ENCODE data around the gene TBC1D1. TPM values are rescaled to one million over a fixed set of nuclear protein-coding genes. Genes with fewer than 3 reads are reported as not detected.

Gene TBC1D1
- total RNA-seq, 4 donors from 2014 or later: 66.2 to 120 (median 87.9) TPM

DNA sequence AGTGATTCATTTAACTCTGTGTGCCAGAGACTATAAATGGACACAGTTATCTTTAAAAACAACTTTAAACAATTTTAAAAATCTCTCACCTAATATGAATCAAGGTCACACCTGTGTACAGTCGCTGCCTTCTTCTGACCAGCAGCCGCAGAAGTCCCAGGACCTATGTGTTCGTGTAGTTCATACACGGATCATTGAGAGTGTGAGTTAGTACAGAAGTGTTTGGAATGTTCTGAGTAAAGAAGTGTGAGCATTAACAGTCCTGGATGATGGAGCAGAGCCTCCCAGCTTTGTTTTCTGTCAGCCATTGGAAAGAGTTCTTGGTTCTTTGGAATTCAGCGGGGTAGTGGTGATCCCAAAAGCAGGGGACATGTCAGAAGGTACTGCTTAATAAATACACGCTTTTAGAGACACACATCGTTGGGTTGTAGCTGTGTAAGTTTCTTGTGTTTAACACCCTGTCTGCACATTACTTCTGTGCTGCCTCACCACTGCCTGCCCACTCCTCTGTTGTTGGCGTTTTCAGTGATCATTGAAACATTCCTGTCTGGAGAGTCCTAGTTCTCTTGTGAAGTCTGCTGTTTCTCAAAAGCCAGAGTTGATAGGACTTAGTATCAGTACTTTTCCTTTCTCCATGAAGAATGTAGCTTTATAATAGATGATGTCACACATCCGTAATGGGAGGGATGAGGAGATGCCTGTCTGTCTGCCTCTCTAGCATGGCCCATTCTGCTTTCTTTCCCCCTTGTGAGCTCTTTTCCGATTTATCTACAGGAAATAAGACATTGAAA, 159.9 kb downstream of the TBC1D1 start:
- Histone ChIP-seq H3K36me3 (peaks cover 0 to 52% (median 0%) of the 10 kb centered on the region in 3 donors), H3K9me3 (no peaks in the 10 kb centered on the region), H3K4me1 (peaks cover 0 to 4% (median 0%) of the 10 kb centered on the region in 4 donors), H3K27me3 (no peaks in the 10 kb centered on the region), H3K27ac (peak overlapping the region in 1 of 4 donors; percentile 64), H3K4me3 (no peak overlapping the region)
- no peak for TF ChIP-seq POLR2A (IDR thresholded peaks at IDR 0.05)
- no peak for TF ChIP-seq CTCF (IDR thresholded peaks at IDR 0.05)
- no peak for DNase-seq

- Histone ChIP-seq H3K4me1 (peaks cover 0 to 10% (median 0%) of the 10 kb centered on the region in 4 donors), H3K27ac (peak overlapping the region in 2 of 4 donors; percentile 48 to 49), H3K36me3 (peaks cover 0 to 35% (median 0%) of the 10 kb centered on the region in 3 donors), H3K9me3 (no peaks in the 10 kb centered on the region), H3K4me3 (no peak overlapping the region), H3K27me3 (no peaks in the 10 kb centered on the region)
- TF ChIP-seq CTCF (IDR thresholded peaks at IDR 0.05): no peak
- TF ChIP-seq POLR2A (IDR thresholded peaks at IDR 0.05): no peak
- no peak for DNase-seq
These were observed 164.7 kb downstream of the TBC1D1 start for GRCh38 chr4:38055566-38055965.

DNA sequence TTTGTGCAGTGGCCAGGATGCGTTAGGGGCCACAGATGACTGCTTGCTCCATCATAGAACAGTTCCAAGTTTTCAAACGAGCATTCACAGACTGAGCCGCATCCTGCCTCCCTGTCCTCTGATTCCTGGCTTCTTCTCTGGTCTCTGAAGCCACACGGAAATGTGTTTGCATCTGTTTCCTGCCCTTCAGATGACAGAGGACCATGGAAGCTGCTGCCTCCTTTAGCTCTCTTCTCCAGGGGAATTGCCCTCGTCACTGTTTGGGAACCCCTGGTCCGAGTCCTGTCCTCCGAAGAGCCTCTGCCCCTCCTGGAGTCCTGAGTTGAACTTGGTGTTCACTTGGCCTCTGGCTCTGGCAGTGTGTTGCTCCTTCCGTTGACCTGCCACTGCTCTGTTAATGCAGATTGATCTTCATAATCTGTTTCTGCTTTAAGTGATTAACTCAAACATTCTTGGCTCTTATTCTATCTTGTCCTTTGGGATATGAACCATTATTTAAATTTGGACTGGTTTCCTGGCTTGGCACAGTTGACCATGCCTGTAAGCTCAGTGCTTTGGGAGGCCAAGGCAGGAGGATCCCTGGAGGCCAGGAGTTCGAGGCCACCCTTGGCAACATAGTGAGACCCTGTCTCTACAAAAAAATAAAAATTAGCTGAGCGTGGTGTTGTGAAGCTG, 165.3 kb downstream of the TBC1D1 start:
- H3K4me1 ChIP-seq: peaks cover 0 to 10% (median 0%) of the 10 kb centered on the region in 4 donors
- peak overlapping the region in 2 of 4 donors; percentile 48 to 49 for H3K27ac ChIP-seq
- DNase-seq: no peak
- no peak overlapping the region for H3K4me3 ChIP-seq
- no peaks in the 10 kb centered on the region for H3K9me3 ChIP-seq
- TF ChIP-seq CTCF (IDR thresholded peaks at IDR 0.05) (no peak), POLR2A (IDR thresholded peaks at IDR 0.05) (no peak)
- peaks cover 0 to 36% (median 0%) of the 10 kb centered on the region in 3 donors for H3K36me3 ChIP-seq
- H3K27me3 ChIP-seq: no peaks in the 10 kb centered on the region

DNA sequence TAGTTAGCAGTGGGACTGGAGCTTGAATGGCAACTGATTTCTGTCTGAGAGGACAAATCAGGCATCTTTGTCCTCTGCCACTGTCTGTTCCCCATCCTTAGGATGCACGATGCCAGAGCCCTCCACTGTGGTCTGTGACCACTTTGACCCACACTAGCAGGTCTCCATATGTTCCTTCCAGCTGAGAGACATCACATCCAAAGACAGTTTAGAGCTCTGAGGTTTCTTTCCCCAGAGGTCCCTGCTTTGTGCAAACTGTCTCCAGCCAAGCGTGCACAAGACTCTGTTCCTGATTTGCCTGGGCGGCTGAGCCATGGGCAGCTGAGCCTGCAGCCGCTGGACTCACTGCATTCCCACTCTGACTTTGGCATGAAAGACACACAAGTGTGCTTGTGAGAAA, 167.3 kb downstream of the TBC1D1 start:
- Histone ChIP-seq H3K36me3 (peaks cover 0 to 33% (median 0%) of the 10 kb centered on the region in 3 donors), H3K27me3 (no peaks in the 10 kb centered on the region), H3K9me3 (no peaks in the 10 kb centered on the region), H3K4me3 (no peak overlapping the region), H3K27ac (no peak overlapping the region), H3K4me1 (peaks cover 0 to 14% (median 0%) of the 10 kb centered on the region in 4 donors)
- TF ChIP-seq CTCF (IDR thresholded peaks at IDR 0.05): no peak
- TF ChIP-seq POLR2A (IDR thresholded peaks at IDR 0.05): no peak
- DNase-seq: no peak

- no peaks in the 10 kb centered on the region for H3K9me3 ChIP-seq
- peaks cover 0 to 20% (median 0%) of the 10 kb centered on the region in 3 donors for H3K36me3 ChIP-seq
- no peak overlapping the region for H3K4me3 ChIP-seq
- no peaks in the 10 kb centered on the region for H3K27me3 ChIP-seq
- TF ChIP-seq POLR2A (IDR thresholded peaks at IDR 0.05) (no peak), CTCF (IDR thresholded peaks at IDR 0.05) (no peak)
- no peak for DNase-seq
- peaks cover 0 to 14% (median 0%) of the 10 kb centered on the region in 4 donors for H3K4me1 ChIP-seq
- H3K27ac ChIP-seq: peak overlapping the region in 1 of 4 donors; percentile 26
These were observed 170.0 kb downstream of the TBC1D1 start for GRCh38 chr4:38060829-38061431.
